HepG2 (cell line): ENCODE results near the gene RGS13. TPM values are rescaled to one million over a fixed set of nuclear protein-coding genes. Genes with fewer than 3 reads are reported as not detected.

Experiments
- ATAC-seq: fragments of 200-7000 bp; cut with Tn5 transposase; 3 replicates; pipeline ENCODE4 v1.9.1; 2020; ENCODE audit warnings: mild to moderate bottlenecking, moderate library complexity
- Bru-seq: library from RNA; stranded (reverse); fragments of 400-500 nt; gene quantifications from one replicate; lab custom pipeline; 2021; lab: Mats Ljungman, UMichigan
- BruChase-seq, 2 experiments: library from RNA; stranded (reverse); fragments of 400-500 nt; gene quantifications; one replicate each; lab custom pipeline; 2021; lab: Mats Ljungman, UMichigan
- BruUV-seq: library from RNA; stranded (reverse); fragments of 400-500 nt; replicated peaks from 2 replicates; lab custom pipeline; 2021; lab: Mats Ljungman, UMichigan
- CTCF ChIA-PET: fragments of 300-600 bp; formaldehyde crosslinking; extraction: SDS; loops from one replicate; lab custom pipeline; 2021; ENCODE audit warnings: low total read pairs, inconsistent platforms, low intra/inter-chr PET ratio; lab: Yijun Ruan, JAX
- POLR2A ChIA-PET: fragments of 350-600 bp; sonication (Branson Sonifier 250); formaldehyde crosslinking; loops from one replicate; lab custom pipeline; 2020; ENCODE audit warnings: antibody characterized with exemption, inconsistent platforms; lab: Yijun Ruan, JAX
- DNase-seq: peaks from one replicate; pipeline ENCODE4 v3.0.0-alpha.2; 2015; ENCODE audit warnings: low spot score
- FAIRE-seq: peaks from 3 replicates; lab custom pipeline; 2011; peaks lifted over from hg19 to GRCh38; lab: Jason Lieb, UNC
- H2AFZ ChIP-seq: one replicate; pipeline ENCODE4 v1.6.1; 2011; ENCODE audit warnings: low read length, inconsistent platforms
- H3K27ac ChIP-seq: fragments of 300-600 bp; 3 replicates; pipeline ENCODE4 v1.8.0; 2011; ENCODE audit warnings: mixed run types, mild to moderate bottlenecking, mixed read lengths, low read length, inconsistent platforms; ENCODE audit not compliant: insufficient read depth; ENCODE audit errors: extremely low read length
- H3K27me3 ChIP-seq, 2 experiments: fragments of 200-600 bp in 1 of 2; 2 replicates in 1 of 2; 3 replicates in 1 of 2; pipeline versions ENCODE4 v1.6.0 to v1.8.0; 2011; ENCODE audit warnings: low read length in 2 of 2, mild to moderate bottlenecking in 2 of 2, moderate library complexity in 2 of 2, inconsistent platforms in 1 of 2; ENCODE audit not compliant: insufficient read depth in 2 of 2, control insufficient read depth in 1 of 2
- H3K36me3 ChIP-seq, 2 experiments: fragments of 200-600 bp in 1 of 2; replicated peaks in 1 of 2; 2 replicates in 1 of 2; 3 replicates in 1 of 2; pipeline versions ENCODE4 v1.5.1 to v1.8.0; 2011; ENCODE audit warnings: low read length in 2 of 2, inconsistent platforms in 1 of 2; ENCODE audit not compliant: insufficient read depth in 2 of 2, control insufficient read depth in 1 of 2
- H3K4me1 ChIP-seq: 2 replicates; pipeline ENCODE4 v1.5.1; 2012; ENCODE audit warnings: low read length, inconsistent platforms; ENCODE audit not compliant: insufficient read depth
- H3K4me2 ChIP-seq: 2 replicates; pipeline ENCODE4 v1.6.0; 2011; ENCODE audit warnings: low read depth, low read length, inconsistent platforms
- H3K4me3 ChIP-seq, 3 experiments: fragments of 200-600 bp in 1 of 3; sonication (generic), shearing (Covaris generic) in 1 of 3; replicated peaks in 1 of 3; 2 replicates each; pipeline ENCODE4 v1.5.1; 2011 to 2016; ENCODE audit warnings: low read length in 3 of 3, inconsistent platforms in 2 of 3, low read depth in 2 of 3, mild to moderate bottlenecking in 2 of 3, control low read depth in 1 of 3, mixed read lengths in 1 of 3; ENCODE audit not compliant: insufficient read depth in 1 of 3
- H3K79me2 ChIP-seq: one replicate; pipeline ENCODE4 v1.6.1; 2011; ENCODE audit warnings: low read length, inconsistent platforms; ENCODE audit not compliant: insufficient read depth
- H3K9ac ChIP-seq: 2 replicates; pipeline ENCODE4 v1.6.0; 2011; ENCODE audit warnings: mild to moderate bottlenecking, low read depth, low read length, inconsistent platforms; ENCODE audit not compliant: insufficient read depth
- H3K9me3 ChIP-seq: 2 replicates; pipeline ENCODE4 v1.5.1; 2012; ENCODE audit warnings: mild to moderate bottlenecking, low read length
- H4K20me1 ChIP-seq: 2 replicates; pipeline ENCODE4 v1.6.0; 2011; ENCODE audit warnings: inconsistent platforms, mild to moderate bottlenecking, low read length, moderate library complexity; ENCODE audit not compliant: insufficient read depth
- AHR ChIP-seq: IDR thresholded peaks from 2 replicates; pipeline ENCODE4 v1.6.1; 2018; ENCODE audit warnings: missing genetic modification reagents, missing compliant biosample characterization
- BRD4 ChIP-seq: sonication (generic); formaldehyde crosslinking; IDR thresholded peaks from 2 replicates; pipeline ENCODE4 v1.4.0; 2020; ENCODE audit warnings: missing genetic modification reagents
- CSRNP1 ChIP-seq: sonication (generic); formaldehyde crosslinking; IDR thresholded peaks from 2 replicates; pipeline ENCODE4 v1.8.1; 2023; ENCODE audit warnings: mild to moderate bottlenecking, missing genetic modification reagents
- DNMT1 ChIP-seq: sonication (generic); formaldehyde crosslinking; IDR thresholded peaks from 2 replicates; pipeline ENCODE4 v1.5.1; 2020; ENCODE audit warnings: mild to moderate bottlenecking, missing genetic modification reagents
- E2F2 ChIP-seq: sonication (generic); formaldehyde crosslinking; IDR thresholded peaks from 2 replicates; pipeline ENCODE4 v1.4.0; 2020; ENCODE audit warnings: missing genetic modification reagents, borderline replicate concordance
- HIVEP1 ChIP-seq: sonication (generic); formaldehyde crosslinking; IDR thresholded peaks from 2 replicates; pipeline ENCODE4 v1.4.0; 2020; ENCODE audit warnings: mild to moderate bottlenecking, missing genetic modification reagents
- MBD4 ChIP-seq: IDR thresholded peaks from 2 replicates; pipeline ENCODE4 v1.6.1; 2012; ENCODE audit warnings: low read length, inconsistent platforms, borderline replicate concordance
- PITX1 ChIP-seq: sonication (generic); formaldehyde crosslinking; IDR thresholded peaks from 2 replicates; pipeline ENCODE4 v1.5.1; 2020; ENCODE audit warnings: mild to moderate bottlenecking, missing genetic modification reagents
- PRDM10 ChIP-seq: sonication (generic); formaldehyde crosslinking; IDR thresholded peaks from 2 replicates; pipeline ENCODE4 v1.4.0; 2020; ENCODE audit warnings: low read depth, missing genetic modification reagents
- ZBTB46 ChIP-seq: sonication (generic); formaldehyde crosslinking; IDR thresholded peaks from 2 replicates; pipeline ENCODE4 v1.4.0; 2020; ENCODE audit warnings: mild to moderate bottlenecking, missing genetic modification reagents, borderline replicate concordance
- ZNF839 ChIP-seq: sonication (generic); formaldehyde crosslinking; IDR thresholded peaks from 2 replicates; pipeline ENCODE4 v1.4.0; 2020; ENCODE audit warnings: missing genetic modification reagents, mild to moderate bottlenecking, borderline replicate concordance
- ZNF879 ChIP-seq: sonication (generic); formaldehyde crosslinking; IDR thresholded peaks from 2 replicates; pipeline ENCODE4 v1.8.1; 2023; ENCODE audit warnings: missing genetic modification reagents
- WGBS: methylation state at CpG from one replicate; pipeline ENCODE4 v1.1.6; 2017; ENCODE audit warnings: low lambda C conversion rate; 5-methylcytosine and 5-hydroxymethylcytosine counted together
- in situ Hi-C: cut with HindIII; loops from 2 replicates; pipeline ENCODE4 v1.10.0; 2017; ENCODE audit warnings: low pct_unique_long_range_greater_than_20kb; ENCODE audit not compliant: extremely low pct_ligation_motif_present
- intact Hi-C: fragments of 100-400 bp; cut with micrococcal nuclease; formaldehyde crosslinking; loops from one replicate; pipeline ENCODE4 v1.10.0; 2022; ENCODE audit not compliant: unreplicated experiment
- long read RNA-seq, 2 experiments: library from RNA in 1 of 2; library from polyadenylated mRNA in 1 of 2; stranded (forward) in 1 of 2; unstranded in 1 of 2; transcript quantifications; one replicate each; pipeline ENCODE4 v2.0.0, GENCODE V29; 2019 to 2022
- polyA minus RNA-seq, 3 experiments: library from RNA; depleted of rRNA, polyadenylated mRNA; stranded (reverse); fragments of >200 nt; gene quantifications; 2 replicates each; pipeline ENCODE4 v1.2.3, GENCODE V29; 2011; ENCODE audit warnings: low replicate concordance in 1 of 3
- polyA plus RNA-seq, 8 experiments: library from polyadenylated mRNA; depleted of rRNA in 3 of 8; stranded (reverse) in 7 of 8; unstranded in 1 of 8; fragments of >200 nt; fragmentation: Illumina TruSeq in 4 of 8; extraction: Trizol in 4 of 8; gene quantifications; 2 replicates each; pipeline versions ENCODE4 v1.2.1 to v1.2.3, GENCODE V29; 2011 to 2016; ENCODE audit warnings: low read depth in 4 of 8, missing spikeins in 1 of 8, mixed read lengths in 1 of 8; ENCODE audit not compliant: insufficient read depth in 1 of 8
- total RNA-seq, 5 experiments: library from RNA; depleted of rRNA; stranded (reverse); fragments of >200 nt; fragmentation: Illumina TruSeq; extraction: Trizol; gene quantifications; 2 replicates each; pipeline ENCODE4 v1.2.3, GENCODE V29; 2016; ENCODE audit warnings: low read depth in 1 of 5

Gene RGS13
- total RNA-seq (2016; rRNA removed; fragmentation: Illumina TruSeq; extraction: Trizol) (not detected in 2 replicates), polyA plus RNA-seq (2011; rRNA removed) (not detected in 2 replicates), polyA minus RNA-seq (2011; rRNA and poly(A)+ RNA removed; ENCODE audit: low replicate concordance) (not detected in 2 replicates), Bru-seq, nascent RNA (percentile 7 among the genes with signal in this experiment), BruChase-seq, experiment 1, labeled RNA remaining after a 6-hour chase (not detected), BruChase-seq, experiment 2, labeled RNA remaining after a 2-hour chase (percentile 4 among the genes with signal in this experiment)
- not detected in 2 replicates for total RNA-seq (2016; cell fraction: cytosol; rRNA removed; fragmentation: Illumina TruSeq; extraction: Trizol; ENCODE audit: low read depth)
- total RNA-seq (2016; cell fraction: insoluble cytoplasmic fraction; rRNA removed; fragmentation: Illumina TruSeq; extraction: Trizol): not detected in 2 replicates
- not detected in 2 replicates for total RNA-seq (2016; cell fraction: membrane; rRNA removed; fragmentation: Illumina TruSeq; extraction: Trizol)
- not detected in 2 replicates for total RNA-seq (2016; cell fraction: nucleus; rRNA removed; fragmentation: Illumina TruSeq; extraction: Trizol)
- polyA plus RNA-seq (2011; cell fraction: cytosol; rRNA removed): not detected in 2 replicates
- polyA plus RNA-seq (2011; cell fraction: nucleus; rRNA removed): not detected in 2 replicates
- polyA plus RNA-seq (2012): not detected in 2 replicates
- not detected in 2 replicates for polyA plus RNA-seq (2016; cell fraction: cytosol; fragmentation: Illumina TruSeq; extraction: Trizol; ENCODE audit: low read depth)
- not detected in 2 replicates for polyA plus RNA-seq (2016; cell fraction: insoluble cytoplasmic fraction; fragmentation: Illumina TruSeq; extraction: Trizol; ENCODE audit: low read depth)
- not detected in 2 replicates for polyA plus RNA-seq (2016; cell fraction: membrane; fragmentation: Illumina TruSeq; extraction: Trizol; ENCODE audit: low read depth)
- polyA plus RNA-seq (2016; cell fraction: nucleus; fragmentation: Illumina TruSeq; extraction: Trizol; ENCODE audit: insufficient read depth, low read depth): not detected in 2 replicates
- not detected in 2 replicates for polyA minus RNA-seq (2011; cell fraction: cytosol; rRNA and poly(A)+ RNA removed)
- not detected in 2 replicates for polyA minus RNA-seq (2011; cell fraction: nucleus; rRNA and poly(A)+ RNA removed)
- long read RNA-seq, experiment 1: 0 reads
- long read RNA-seq, experiment 2: 0 reads

GRCh38 chr1:192635939-192636338, at the start of gene RGS13:
Gene RGS13 (plus strand): TSS chr1:192636147. CDS start chr1:192644335, 8,188 bp downstream.
- no peak for FAIRE-seq
- in situ Hi-C loops (no loop called here), intact Hi-C loops (no loop called here)
- H3K4me1 ChIP-seq: peaks cover 32% of the 10 kb centered on the region
- H3K27ac ChIP-seq: no peak within 1 kb of the TSS
- POLR2A ChIA-PET: no interaction called here
- H3K9me3 ChIP-seq: no peaks in the 10 kb centered on the region
- no peak within 1 kb of the TSS for H3K4me3 ChIP-seq
- no peaks in the 10 kb centered on the region for H3K79me2 ChIP-seq
- no peaks in the 10 kb centered on the region for H4K20me1 ChIP-seq
- 24% methylated on average over 4 of the region's 4 CpGs for WGBS
- no peak within 1 kb of the TSS for H2AFZ ChIP-seq
- no peak within 1 kb of the TSS for H3K4me2 ChIP-seq
- no peaks in the 10 kb centered on the region for H3K36me3 ChIP-seq
- no peak for ATAC-seq
- H3K9ac ChIP-seq: no peak within 1 kb of the TSS
- H3K27me3 ChIP-seq: no peaks in the 10 kb centered on the region
- CTCF ChIA-PET: no interaction called here
- DNase-seq: no peak
- no TSS peak for BruUV-seq
- no peak for TF ChIP-seq ZNF879 (CRISPR knock-in tag)
- no peak for TF ChIP-seq DNMT1 (CRISPR knock-in tag)
- no peak for TF ChIP-seq E2F2
- TF ChIP-seq HIVEP1 (CRISPR knock-in tag): no peak
- TF ChIP-seq MBD4: no peak
- no peak for TF ChIP-seq ZNF839
- TF ChIP-seq CSRNP1: no peak
- no peak for TF ChIP-seq AHR (CRISPR knock-in tag)
- no peak for TF ChIP-seq ZBTB46 (CRISPR knock-in tag)
- TF ChIP-seq PITX1 (CRISPR knock-in tag): no peak
- TF ChIP-seq BRD4 (CRISPR knock-in tag): no peak
- TF ChIP-seq PRDM10 (CRISPR knock-in tag): no peak
